ENCODE data around the gene TSC22D2.

- no peak for TF ChIP-seq CEBPB (IDR thresholded peaks at IDR 0.05)
- TF ChIP-seq TCF12 (IDR thresholded peaks at IDR 0.05; ENCODE audit: low read depth): no peak
- no peak for TF ChIP-seq TAF1 (IDR thresholded peaks at IDR 0.05; ENCODE audit: low read depth)
- TF ChIP-seq RAD21 (IDR thresholded peaks at IDR 0.05; ENCODE audit: low read depth): no peak
- no peak for TF ChIP-seq CREB1 (IDR thresholded peaks at IDR 0.05; ENCODE audit: low read depth)
- no peak for TF ChIP-seq REST (IDR thresholded peaks at IDR 0.05; ENCODE audit: low read depth)
These were observed 11.9 kb downstream of the TSC22D2 start for GRCh38 chr3:150419959-150420358.
